ENCODE measurements around the gene VTI1A.

The VTI1A gene

GRCh38 chr10:112695539-112695938, 248.5 kb downstream of the VTI1A start:
- peak; percentile 42 for DNase-seq

GRCh38 chr10:112696592-112696991, 249.6 kb downstream of the VTI1A start:
- DNase-seq = no peak

GRCh38 chr10:112698133-112698817, 251.3 kb downstream of the VTI1A start:
- no peak for DNase-seq

GRCh38 chr10:112698818-112699164, 251.8 kb downstream of the VTI1A start:
- DNase-seq = no peak

DNA sequence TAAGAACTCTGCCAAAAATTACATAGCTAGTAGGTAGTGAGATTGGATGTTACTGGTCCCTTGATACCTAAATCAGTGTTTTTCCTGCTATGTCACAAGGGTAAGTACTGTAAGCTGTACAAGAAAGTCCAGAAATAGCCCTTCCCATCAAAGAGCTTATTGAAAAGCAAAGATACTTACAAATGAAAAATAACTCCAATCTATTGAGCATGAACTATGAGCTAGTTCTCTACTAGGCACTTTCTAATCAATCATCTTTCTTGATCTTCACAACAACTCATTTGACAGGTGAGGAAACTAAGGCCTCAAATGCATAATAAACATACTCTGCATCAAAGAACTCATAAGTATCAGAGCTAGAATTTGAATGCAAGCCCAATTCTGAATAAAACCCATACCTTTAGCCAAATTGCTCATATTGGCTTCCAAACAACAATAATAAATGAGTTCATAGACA, 253.2 kb downstream of the VTI1A start:
- no peak for DNase-seq

DNA sequence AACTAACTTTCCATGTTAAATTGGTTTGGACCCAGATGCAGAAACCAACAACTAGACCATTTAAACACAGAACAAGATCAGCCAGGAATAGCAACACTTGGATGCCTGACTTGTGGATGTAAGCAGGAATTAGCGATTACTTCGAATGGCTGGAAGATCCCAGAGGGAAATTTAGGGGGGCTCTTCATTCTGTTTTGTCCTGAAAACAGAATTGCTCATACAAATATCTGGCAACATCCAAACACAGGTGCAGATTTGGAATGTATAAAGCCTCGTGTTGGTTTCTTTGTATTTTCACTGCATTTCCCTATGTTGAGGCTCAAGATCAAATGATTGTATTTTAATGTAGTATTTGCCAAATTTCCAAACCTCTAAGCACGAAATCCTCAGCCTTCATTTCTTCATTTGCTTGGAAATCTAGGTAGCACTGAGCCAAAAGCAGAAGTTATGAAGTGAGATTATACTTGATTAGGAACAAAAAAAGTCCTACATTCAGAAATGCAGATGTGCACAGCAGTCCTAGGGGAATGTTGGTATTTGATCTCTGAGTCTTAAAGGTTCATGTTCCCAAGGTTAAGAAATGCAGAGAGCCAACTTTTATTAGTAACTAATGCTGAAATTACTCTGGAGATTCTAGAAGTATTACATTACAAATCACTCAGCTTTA, 254.3 kb downstream of the VTI1A start:
- no peak for DNase-seq

- no peak for DNase-seq
Observed at GRCh38 chr10:112701878-112702255, 254.9 kb downstream of the VTI1A start.

DNA sequence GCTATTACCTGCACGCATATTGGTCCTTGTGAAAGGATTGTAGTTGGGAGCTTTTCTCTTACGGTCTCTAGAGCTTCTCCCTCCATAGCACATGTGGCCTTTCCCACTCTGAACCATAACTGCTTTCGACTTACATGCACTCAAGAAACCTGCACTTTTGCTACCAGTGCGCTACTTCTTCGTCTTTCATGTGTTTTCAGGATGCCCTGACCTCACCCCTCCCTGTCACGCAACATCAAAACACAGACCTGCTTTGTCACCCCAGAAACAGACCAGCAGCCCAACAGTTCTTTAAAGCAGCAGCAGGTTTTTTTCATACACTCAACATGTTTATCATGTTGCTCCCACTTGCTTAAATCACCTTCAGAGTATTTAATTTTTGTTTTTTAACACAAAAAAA, 259.6 kb downstream of the VTI1A start:
- DNase-seq = no peak

- no peak for DNase-seq
Observed at GRCh38 chr10:112708461-112708860, 261.4 kb downstream of the VTI1A start.

GRCh38 chr10:112710528-112710927, 263.5 kb downstream of the VTI1A start:
- no peak for DNase-seq

DNA sequence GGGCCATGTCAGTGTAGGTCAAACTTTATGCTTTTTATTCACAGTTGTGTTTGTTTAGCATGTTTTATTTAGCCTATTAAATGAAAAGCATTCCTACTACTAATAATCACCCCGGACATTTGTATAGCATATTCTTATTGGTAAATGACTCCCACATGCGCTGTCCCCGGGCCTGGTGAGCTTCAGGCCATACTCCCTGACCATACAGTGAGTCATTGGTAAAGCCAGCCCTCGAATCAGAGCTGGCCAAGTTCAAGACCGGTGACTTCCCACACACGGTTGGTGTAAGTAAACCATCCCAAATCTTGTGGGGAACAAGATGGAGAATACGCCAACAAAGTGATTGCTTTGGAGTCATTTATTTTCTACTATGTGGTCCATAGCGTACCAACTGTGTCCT, 264.4 kb downstream of the VTI1A start:
- DNase-seq = no peak

- DNase-seq = no peak
Observed at GRCh38 chr10:112712536-112712935, 265.5 kb downstream of the VTI1A start.

- no peak for DNase-seq
Observed at GRCh38 chr10:112713411-112713810, 266.4 kb downstream of the VTI1A start.

DNA sequence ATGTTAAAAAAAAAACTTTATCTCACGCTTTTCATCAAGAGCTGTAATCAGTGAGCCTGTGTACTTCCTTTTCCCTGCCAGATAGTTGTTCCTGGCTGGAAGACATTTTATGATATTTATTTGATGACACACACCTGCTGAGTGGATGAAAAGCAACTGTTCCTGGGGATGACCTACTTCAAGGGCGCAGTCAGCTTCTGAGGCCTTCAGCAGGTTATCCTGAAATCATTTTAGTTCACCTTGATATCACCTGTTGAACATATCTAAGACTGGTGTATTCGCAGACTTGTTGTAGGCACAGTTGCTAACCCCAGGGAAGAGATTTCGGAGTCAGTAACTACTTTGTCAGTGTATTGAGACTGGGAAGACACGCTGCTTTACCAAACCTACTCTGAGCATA, 268.6 kb downstream of the VTI1A start:
- no peak for DNase-seq

GRCh38 chr10:112716076-112716475, 269.1 kb downstream of the VTI1A start:
- DNase-seq = no peak

- DNase-seq = no peak
Observed at GRCh38 chr10:112716924-112717413, 270.0 kb downstream of the VTI1A start.

- no peak for DNase-seq
Observed at GRCh38 chr10:112720178-112720577, 273.2 kb downstream of the VTI1A start.

DNA sequence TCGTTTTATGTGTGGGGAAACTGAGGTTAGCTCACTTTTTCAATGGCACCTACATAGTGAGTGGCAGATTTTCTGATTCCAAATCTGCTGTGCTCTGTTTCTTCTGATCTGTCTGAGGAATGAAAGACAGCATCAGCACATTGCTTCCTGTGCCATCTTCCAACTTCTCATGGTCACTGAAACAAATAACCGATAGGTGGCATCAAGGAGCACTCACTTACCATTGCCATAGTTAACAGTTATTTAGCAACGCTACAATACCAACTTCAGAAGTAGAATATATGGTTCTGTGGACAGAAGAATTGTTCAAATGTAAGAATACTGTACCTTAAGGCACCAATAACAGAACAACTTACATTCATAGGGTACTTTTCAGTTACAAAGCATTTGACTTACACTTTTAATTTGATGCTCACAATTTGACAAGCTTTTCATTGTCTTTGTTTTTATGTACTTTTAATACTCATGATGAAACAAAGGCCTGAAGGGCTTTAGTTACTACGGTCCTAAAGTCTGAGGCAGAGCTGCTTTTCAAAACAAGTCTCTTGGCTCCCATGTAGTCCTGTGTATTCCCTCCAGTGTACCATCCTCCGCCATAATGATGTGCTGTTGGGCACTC, 274.2 kb downstream of the VTI1A start:
- DNase-seq = peak; percentile 20

DNA sequence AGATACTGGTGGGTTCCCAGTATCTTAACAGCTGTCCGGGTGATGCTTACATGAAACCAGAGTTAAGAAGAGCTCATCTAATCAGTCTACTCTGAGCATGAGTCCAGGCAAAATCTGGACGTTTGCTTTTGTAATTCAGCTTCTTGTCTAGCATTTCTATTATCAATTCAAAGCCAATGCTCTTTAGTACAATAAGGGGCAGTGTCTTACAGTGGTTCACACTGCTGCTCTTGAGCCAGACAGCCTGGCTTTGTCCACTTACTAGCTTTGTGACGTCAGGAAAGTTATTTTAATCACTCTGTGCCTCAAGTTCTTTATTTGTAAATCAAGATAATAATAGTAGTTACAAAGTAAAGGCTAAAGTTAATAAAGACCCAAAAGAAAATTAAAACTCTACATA, 275.7 kb downstream of the VTI1A start:
- DNase-seq = no peak

DNA sequence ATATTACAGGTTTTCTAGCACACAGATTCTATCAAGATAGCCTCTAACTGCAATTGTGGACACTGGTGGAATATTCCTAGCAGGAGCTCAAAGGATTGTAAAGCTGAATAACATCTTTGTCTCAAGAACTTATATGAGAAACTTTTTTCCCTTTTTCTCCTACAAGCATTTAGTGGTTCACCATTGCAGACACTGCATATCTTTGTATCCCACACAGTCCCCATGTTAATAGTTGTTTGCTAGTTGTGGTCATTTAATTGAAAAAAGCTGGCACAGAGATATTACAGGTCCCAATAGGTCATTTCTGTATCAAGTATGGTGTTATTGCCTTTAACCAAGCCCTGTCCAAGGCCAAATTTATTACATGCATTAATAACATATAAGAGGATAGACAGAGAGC, 276.9 kb downstream of the VTI1A start:
- DNase-seq = no peak

GRCh38 chr10:112724404-112724991, 277.5 kb downstream of the VTI1A start:
- no peak for DNase-seq

- peak; percentile 68 for DNase-seq
Observed at GRCh38 chr10:112728118-112728883, 281.3 kb downstream of the VTI1A start.

DNA sequence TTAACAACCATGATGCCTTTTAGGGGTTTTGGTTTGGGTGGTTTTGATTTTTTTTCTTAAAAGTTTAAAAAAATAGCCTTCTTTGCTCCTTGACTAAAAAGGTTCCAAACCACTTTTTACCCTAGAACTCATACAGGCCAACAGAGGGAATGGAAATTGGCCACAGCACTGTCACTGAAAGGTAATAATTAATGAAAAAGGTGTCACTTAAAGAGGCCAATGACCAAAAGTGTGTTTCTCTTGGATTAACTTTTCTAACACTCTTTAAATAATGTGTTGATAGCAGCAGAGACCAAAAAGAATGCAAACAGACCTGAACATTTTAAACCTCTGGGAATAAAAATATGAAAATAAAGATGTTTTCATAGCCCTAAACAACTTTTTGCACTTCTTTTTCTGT, 282.0 kb downstream of the VTI1A start:
- DNase-seq = no peak

Data from NCI-H146 (cell line).